ENCODE data around the gene CAPZA1. TPM values are rescaled to one million over a fixed set of nuclear protein-coding genes. Genes with fewer than 3 reads are reported as not detected.

Gene CAPZA1
- total RNA-seq, 4 donors from 2014 or later = 27.1 to 58.1 (median 35.2) TPM

- Histone ChIP-seq H3K4me1 (no peaks in the 10 kb centered on the region), H3K36me3 (peaks cover 0 to 28% of the 10 kb centered on the region in 2 donors)
Observed at GRCh38 chr1:112646225-112646624, 26.6 kb downstream of the CAPZA1 start.

GRCh38 chr1:112651205-112651604 lies 31.6 kb downstream of the CAPZA1 start:
- Histone ChIP-seq H3K27ac (no peak overlapping the region), H3K36me3 (peaks cover 0 to 56% of the 10 kb centered on the region in 2 donors), H3K4me1 (no peaks in the 10 kb centered on the region), H3K4me3 (no peak overlapping the region), H3K27me3 (no peaks in the 10 kb centered on the region), H3K9me3 (no peaks in the 10 kb centered on the region)
- TF ChIP-seq POLR2A (IDR thresholded peaks at IDR 0.05) (no peak), CTCF (IDR thresholded peaks at IDR 0.05 in 4 of 5, conservative IDR thresholded peaks at IDR 0.05 in 1 of 5) (no peak)
- in situ Hi-C loops (cut with MboI; ENCODE audit: low sequenced_read_pairs in 4 of 4) (no loop called here), intact Hi-C loops (cut with DNase I; ENCODE audit: low total_unique reads) (no loop called here)
- DNase-seq (no peak), ATAC-seq (no peak)

More at GRCh38 chr1:112646225-112646624, 26.6 kb downstream of the CAPZA1 start:
- H3K27ac ChIP-seq = no peak overlapping the region
- DNase-seq (no peak), ATAC-seq (no peak)
- no peak for TF ChIP-seq CTCF (IDR thresholded peaks at IDR 0.05 in 4 of 5, conservative IDR thresholded peaks at IDR 0.05 in 1 of 5)
- no peak for TF ChIP-seq POLR2A (IDR thresholded peaks at IDR 0.05)
- in situ Hi-C loops (cut with MboI; ENCODE audit: low sequenced_read_pairs in 4 of 4) = no loop called here
- no peaks in the 10 kb centered on the region for H3K27me3 ChIP-seq
- no peak overlapping the region for H3K4me3 ChIP-seq
- H3K9me3 ChIP-seq = no peaks in the 10 kb centered on the region
- intact Hi-C loops (cut with DNase I; ENCODE audit: low total_unique reads) = no loop called here

GRCh38 chr1:112665857-112666256 lies 46.2 kb downstream of the CAPZA1 start:
- H3K36me3 ChIP-seq = peaks cover 3 to 89% of the 10 kb centered on the region in 2 donors

DNA sequence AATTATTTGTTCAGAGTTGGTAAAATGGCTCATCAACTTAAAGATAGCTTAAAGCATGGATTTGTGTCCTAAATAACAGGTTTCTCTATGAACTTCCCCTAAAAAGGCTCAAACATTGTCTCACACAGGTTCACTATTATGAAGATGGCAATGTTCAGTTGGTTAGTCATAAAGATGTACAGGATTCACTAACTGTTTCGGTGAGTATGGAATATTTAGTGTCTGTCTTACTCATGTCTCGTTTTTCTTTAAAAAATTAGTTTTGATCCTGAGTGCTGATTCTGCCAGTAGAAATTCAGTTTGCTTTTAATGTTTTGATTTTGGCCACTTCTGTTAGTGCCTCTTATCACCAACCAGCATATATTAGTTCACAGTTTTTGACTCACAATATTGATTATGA lies 47.3 kb downstream of the CAPZA1 start:
- H3K27ac ChIP-seq = no peak overlapping the region
- H3K4me3 ChIP-seq = no peak overlapping the region
- no peak for TF ChIP-seq POLR2A (IDR thresholded peaks at IDR 0.05)
- TF ChIP-seq CTCF (IDR thresholded peaks at IDR 0.05 in 4 of 5, conservative IDR thresholded peaks at IDR 0.05 in 1 of 5) = no peak
- intact Hi-C loops (cut with DNase I; ENCODE audit: low total_unique reads) (no loop called here), in situ Hi-C loops (cut with MboI; ENCODE audit: low sequenced_read_pairs in 4 of 4) (no loop called here)
- DNase-seq = no peak
- H3K9me3 ChIP-seq = no peaks in the 10 kb centered on the region
- H3K4me1 ChIP-seq = no peaks in the 10 kb centered on the region
- no peak for ATAC-seq
- H3K36me3 ChIP-seq = peaks cover 3 to 89% of the 10 kb centered on the region in 2 donors
- no peaks in the 10 kb centered on the region for H3K27me3 ChIP-seq

More at GRCh38 chr1:112665857-112666256, 46.2 kb downstream of the CAPZA1 start:
- H3K4me3 ChIP-seq = no peak overlapping the region
- intact Hi-C loops (cut with DNase I; ENCODE audit: low total_unique reads) (no loop called here), in situ Hi-C loops (cut with MboI; ENCODE audit: low sequenced_read_pairs in 4 of 4) (no loop called here)
- no peaks in the 10 kb centered on the region for H3K27me3 ChIP-seq
- H3K4me1 ChIP-seq = no peaks in the 10 kb centered on the region
- no peak for ATAC-seq
- H3K9me3 ChIP-seq = no peaks in the 10 kb centered on the region
- TF ChIP-seq CTCF (IDR thresholded peaks at IDR 0.05 in 4 of 5, conservative IDR thresholded peaks at IDR 0.05 in 1 of 5) (no peak), POLR2A (IDR thresholded peaks at IDR 0.05) (no peak)
- H3K27ac ChIP-seq = no peak overlapping the region
- no peak for DNase-seq

DNA sequence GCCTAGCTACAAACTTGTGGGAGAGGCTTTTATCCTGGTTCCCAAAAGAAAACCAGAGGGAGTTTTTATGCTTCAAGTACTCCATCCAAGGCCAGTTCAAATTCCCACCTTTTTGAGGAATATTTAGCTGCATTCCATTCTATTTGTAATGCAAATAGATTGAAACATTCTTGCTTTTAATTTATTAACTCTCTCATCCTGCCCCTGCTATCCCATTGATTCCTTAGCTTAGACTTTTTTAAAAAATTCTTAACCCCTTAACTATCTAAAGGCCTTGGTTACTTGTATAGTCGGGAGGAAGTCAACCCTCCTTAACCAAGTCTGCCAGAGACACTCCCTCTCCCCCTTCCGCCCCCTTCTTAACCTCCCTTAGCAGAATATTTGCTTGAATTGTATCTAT lies 52.4 kb downstream of the CAPZA1 start:
- peaks cover 3 to 55% of the 10 kb centered on the region in 2 donors for H3K36me3 ChIP-seq
- H3K4me1 ChIP-seq = peaks cover 14 to 16% of the 10 kb centered on the region in 2 donors
- TF ChIP-seq POLR2A (IDR thresholded peaks at IDR 0.05) (no peak), CTCF (IDR thresholded peaks at IDR 0.05 in 4 of 5, conservative IDR thresholded peaks at IDR 0.05 in 1 of 5) (no peak)
- H3K9me3 ChIP-seq = no peaks in the 10 kb centered on the region
- intact Hi-C loops (cut with DNase I; ENCODE audit: low total_unique reads) = loop anchor here (5.0 kb wide), 1 partner anchor 45 kb away; no protein-coding TSS in a partner anchor
- no peak overlapping the region for H3K27ac ChIP-seq
- in situ Hi-C loops (cut with MboI; ENCODE audit: low sequenced_read_pairs in 4 of 4) = no loop called here
- ATAC-seq (no peak), DNase-seq (no peak)
- no peak overlapping the region for H3K4me3 ChIP-seq
- no peaks in the 10 kb centered on the region for H3K27me3 ChIP-seq

Measured in gastrocnemius medialis (tissue), 4 donors.